ENCODE measurements around the gene AUP1. TPM values are rescaled to one million over a fixed set of nuclear protein-coding genes. Genes with fewer than 3 reads are reported as not detected.

AUP1 gene
- total RNA-seq, 1 donor from 2014 or later: 170 TPM

DNA sequence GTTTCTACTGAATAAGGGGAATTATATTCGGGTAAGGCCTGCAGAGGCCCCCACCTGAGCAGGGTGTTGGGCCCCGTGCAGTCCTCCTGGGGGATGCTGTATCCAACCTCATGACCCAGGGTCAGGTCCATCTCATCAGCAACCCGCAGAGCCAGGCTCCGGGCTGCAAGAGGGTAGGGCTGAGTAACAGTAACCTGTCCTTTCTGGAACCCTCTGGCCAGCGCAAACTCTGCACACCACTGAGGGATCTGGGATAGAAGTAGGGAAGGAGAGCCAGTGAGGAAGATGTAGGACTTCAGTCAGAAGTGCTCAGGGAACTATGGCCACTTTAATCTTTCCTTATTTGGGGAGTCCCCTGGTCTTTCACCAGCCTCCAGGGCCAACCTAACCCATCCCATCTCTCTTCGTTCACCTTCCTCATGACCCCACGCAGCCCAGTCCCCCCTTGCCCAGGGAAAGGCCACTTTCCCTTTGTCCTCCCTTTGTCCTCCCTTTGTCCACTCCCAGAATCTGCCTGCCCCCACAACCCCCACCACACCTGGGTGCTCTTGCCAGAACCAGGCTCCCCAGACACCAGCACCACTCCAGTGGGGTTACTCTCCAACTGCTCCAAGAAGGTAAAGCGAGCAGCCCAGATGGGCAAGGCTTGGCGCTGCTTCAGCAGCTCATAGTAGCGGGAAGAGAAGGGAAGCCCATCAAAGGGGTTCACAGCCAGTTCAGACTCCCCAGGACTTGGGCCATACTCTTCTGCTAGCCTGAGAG, 4.4 kb downstream of the AUP1 start:
- Mint-ChIP-seq H3K36me3 (ENCODE audit: low read depth) (peaks cover 39% of the 10 kb centered on the region), H3K27ac (no peak overlapping the region), H3K9me3 (no peaks in the 10 kb centered on the region), H3K27me3 (peaks cover 12% of the 10 kb centered on the region), H3K4me3 (no peak overlapping the region), H3K4me1 (peaks cover 22% of the 10 kb centered on the region)
- intact Hi-C loops (cut with micrococcal nuclease): no loop called here
- DNase-seq: no peak

DNA sequence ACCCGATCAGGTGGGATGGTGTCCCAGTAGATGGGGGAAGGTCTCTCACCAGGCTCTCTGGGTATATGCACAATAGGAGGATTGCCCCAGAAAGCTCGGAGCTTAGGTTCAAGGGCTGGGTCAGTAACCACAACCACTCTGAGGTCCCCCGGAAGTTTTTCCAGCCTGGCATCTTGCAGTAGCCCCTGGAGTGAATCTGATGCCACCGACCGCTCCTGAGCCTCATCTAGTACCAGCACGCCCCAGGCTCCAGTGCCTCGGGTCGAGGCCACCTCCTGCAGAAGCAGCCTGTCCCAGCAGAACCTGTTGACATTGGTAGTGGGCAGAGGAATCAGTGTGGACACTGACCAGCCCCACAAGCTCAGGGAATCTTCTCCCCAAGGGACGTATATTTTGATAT, 5.5 kb downstream of the AUP1 start:
- intact Hi-C loops (cut with micrococcal nuclease): no loop called here
- Mint-ChIP-seq H3K36me3 (ENCODE audit: low read depth) (peaks cover 37% of the 10 kb centered on the region), H3K27me3 (peaks cover 21% of the 10 kb centered on the region), H3K27ac (no peak overlapping the region), H3K4me1 (peaks cover 22% of the 10 kb centered on the region), H3K9me3 (no peaks in the 10 kb centered on the region), H3K4me3 (no peak overlapping the region)
- no peak for DNase-seq

DNA sequence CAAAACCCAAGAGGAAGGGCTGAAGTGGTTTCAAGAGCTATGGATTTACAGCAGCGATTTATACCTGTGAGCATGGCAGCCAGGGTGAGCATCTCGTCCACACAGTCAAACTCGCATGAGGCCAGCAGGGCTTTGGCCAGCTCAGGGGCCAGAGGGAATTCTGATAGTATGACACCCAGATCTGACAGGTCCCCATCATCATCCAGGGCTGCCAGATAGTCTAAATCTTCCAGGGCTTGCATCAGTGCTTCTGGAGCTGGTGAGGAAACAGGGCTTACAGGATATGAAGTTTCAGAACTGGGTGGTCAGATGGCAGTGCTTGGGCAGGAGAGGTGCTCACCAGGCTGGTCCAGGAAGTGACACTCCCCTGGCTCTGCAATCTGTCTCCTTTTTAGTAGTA, 7.0 kb downstream of the AUP1 start:
- Mint-ChIP-seq H3K4me3 (no peak overlapping the region), H3K36me3 (ENCODE audit: low read depth) (peaks cover 24% of the 10 kb centered on the region), H3K27ac (no peak overlapping the region), H3K4me1 (peaks cover 18% of the 10 kb centered on the region), H3K27me3 (peaks cover 36% of the 10 kb centered on the region), H3K9me3 (no peaks in the 10 kb centered on the region)
- DNase-seq: no peak
- intact Hi-C loops (cut with micrococcal nuclease): no loop called here

DNA sequence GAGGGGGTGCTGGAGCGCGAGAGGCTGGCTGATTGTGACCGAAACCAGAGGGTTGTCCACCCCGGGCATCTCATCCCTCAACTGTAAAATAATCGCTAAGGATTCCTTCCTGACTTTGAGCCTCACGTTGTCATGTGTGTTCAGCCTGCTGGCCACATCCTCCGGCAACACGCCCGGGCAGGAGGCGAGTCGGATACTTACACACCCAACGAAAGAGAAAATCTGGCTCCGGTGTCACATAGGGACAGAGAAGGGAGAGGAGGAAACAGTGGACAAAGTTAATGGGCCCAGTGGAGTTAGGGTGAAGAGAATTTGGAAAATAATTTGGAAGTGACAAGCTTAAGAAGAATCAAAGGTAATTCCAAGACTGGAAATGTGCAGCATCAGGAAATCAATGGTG, 12.9 kb downstream of the AUP1 start:
- peaks cover 77% of the 10 kb centered on the region for H3K27me3 Mint-ChIP-seq

DNA sequence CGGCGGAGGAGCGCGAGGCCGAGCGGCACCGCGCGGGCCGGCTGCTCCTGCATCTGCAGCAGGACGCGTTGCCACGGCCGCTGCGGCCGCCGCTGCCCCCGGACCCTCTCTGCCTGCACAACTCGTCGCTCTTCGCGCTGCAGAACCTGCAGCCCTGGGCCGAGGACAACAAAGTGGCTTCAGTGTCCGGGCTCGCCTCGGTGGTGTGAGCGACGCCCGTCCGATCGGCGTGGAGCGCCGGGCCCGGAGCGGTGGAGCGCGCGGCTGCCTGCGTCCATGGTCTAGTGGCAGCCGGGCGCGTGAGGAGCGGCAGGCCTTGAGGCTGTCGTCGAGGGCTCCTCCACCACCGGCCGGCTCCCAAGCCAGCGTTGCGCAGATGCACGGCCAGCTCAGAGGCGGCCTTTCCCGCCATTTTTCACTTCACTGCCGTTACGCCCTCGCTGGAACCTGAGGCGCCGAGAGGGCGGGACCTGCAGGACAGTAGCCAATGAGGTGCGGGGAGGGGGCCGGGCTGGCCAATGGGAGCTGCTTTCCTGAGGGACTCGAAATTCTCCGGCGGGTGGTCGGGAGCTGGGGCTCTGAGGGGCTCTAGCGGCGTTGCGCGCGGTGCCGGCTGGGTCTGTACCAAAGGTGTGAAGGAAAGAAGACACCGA, 13.4 kb downstream of the AUP1 start:
- H3K27ac Mint-ChIP-seq: no peak overlapping the region
- peaks cover 21% of the 10 kb centered on the region for H3K4me1 Mint-ChIP-seq
- H3K4me3 Mint-ChIP-seq: peak overlapping the region; percentile 79
- H3K9me3 Mint-ChIP-seq: peaks cover 7% of the 10 kb centered on the region
- peak; percentile 93 for DNase-seq
- intact Hi-C loops (cut with micrococcal nuclease): loop anchor here (1.0 kb wide), 1 partner anchor 17 kb away; the partner anchor contains the start of gene LBX2
- peaks cover 9% of the 10 kb centered on the region for H3K36me3 Mint-ChIP-seq (ENCODE audit: low read depth)
- H3K27me3 Mint-ChIP-seq: peaks cover 81% of the 10 kb centered on the region

More for the DNA sequence above, 12.9 kb downstream of the AUP1 start:
- Mint-ChIP-seq H3K36me3 (ENCODE audit: low read depth) (peaks cover 9% of the 10 kb centered on the region), H3K27ac (no peak overlapping the region), H3K4me3 (peak overlapping the region; percentile 79), H3K9me3 (peaks cover 7% of the 10 kb centered on the region), H3K4me1 (peaks cover 19% of the 10 kb centered on the region)
- DNase-seq: no peak
- intact Hi-C loops (cut with micrococcal nuclease): loop anchor here (1.0 kb wide), 1 partner anchor 13 kb away; the partner anchor contains the start of genes AUP1 and HTRA2

DNA sequence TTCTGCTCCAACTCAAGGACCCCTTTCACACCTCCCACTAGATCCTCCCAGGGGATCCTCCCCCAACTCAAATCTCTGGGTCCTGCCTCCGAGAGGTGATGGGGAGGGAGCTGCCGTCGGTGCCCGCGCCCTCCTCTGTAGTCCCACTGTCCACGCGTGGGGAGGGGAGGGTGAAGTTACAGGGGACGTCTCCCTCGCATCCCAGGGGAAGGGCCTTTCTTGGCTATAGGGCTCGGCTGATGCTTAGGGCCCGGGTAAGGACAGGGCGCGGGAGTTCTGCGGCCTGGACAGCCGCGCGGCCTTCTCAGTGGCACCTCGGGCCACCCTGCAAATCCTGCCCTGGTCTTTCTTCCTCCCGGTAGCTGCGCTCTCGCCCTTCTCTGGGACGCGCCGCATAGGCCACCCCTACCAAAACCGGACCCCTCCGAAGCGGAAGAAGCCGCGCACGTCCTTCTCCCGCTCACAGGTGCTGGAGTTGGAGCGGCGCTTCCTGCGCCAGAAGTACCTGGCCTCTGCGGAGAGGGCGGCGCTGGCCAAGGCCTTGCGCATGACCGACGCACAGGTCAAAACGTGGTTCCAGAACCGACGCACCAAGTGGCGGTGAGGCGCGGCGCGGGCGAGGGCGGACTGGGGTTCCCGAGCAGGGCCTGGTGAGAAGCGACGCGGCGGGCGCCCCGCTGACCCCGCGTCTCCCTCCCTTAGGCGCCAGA, 14.1 kb downstream of the AUP1 start:
- H3K27ac Mint-ChIP-seq: peak overlapping the region; percentile 72
- peak overlapping the region; percentile 81 for H3K4me3 Mint-ChIP-seq
- peak; percentile 68 for DNase-seq
- H3K36me3 Mint-ChIP-seq (ENCODE audit: low read depth): peaks cover 9% of the 10 kb centered on the region
- peaks cover 25% of the 10 kb centered on the region for H3K4me1 Mint-ChIP-seq
- peaks cover 7% of the 10 kb centered on the region for H3K9me3 Mint-ChIP-seq
- H3K27me3 Mint-ChIP-seq: peaks cover 80% of the 10 kb centered on the region
- intact Hi-C loops (cut with micrococcal nuclease): loop anchor here (1.0 kb wide), 1 partner anchor 16 kb away; the partner anchor contains the start of gene LBX2

DNA sequence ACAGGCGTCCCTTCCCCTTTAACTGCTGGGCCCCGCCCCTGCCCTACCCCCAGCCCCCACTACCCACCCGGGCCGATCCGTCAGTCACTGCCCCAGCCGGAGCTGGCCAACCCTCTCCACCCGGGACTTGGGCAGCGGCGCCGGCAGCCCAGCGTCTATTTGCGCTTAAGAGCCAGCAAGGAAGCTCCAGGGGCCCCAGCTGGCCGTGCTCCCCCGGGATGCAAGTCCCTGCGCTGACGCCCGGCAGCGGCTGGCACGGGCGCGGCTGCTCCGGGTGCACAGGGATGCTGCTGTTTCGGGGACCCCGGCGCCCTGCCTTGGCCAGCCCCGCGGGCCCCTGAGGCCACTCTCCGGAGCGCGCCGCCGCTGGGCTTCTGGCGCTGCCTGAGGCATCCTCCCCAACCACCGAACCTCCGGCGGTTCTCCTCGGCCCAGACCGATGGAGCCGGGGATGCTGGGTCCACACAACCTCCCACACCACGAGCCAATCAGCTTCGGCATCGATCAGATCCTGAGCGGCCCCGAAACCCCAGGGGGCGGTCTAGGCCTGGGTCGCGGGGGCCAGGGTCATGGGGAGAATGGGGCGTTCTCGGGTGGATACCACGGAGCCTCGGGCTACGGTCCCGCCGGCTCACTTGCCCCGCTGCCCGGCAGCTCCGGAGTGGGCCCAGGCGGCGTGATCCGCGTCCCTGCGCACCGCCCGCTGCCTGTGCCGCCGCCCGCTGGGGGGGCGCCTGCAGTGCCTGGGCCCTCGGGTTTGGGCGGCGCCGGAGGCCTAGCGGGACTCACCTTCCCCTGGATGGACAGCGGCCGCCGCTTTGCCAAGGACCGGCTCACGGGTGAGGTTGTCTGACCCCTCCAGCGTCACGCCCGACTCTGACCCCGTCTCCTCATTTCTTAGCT, 14.9 kb downstream of the AUP1 start, which contains the start of gene TLX2:
Gene TLX2 (plus strand): TSS at position 83 of the 903 bp plus-strand sequence. CDS start 357 bp downstream, at position 440.
- H3K27me3 Mint-ChIP-seq: peaks cover 77% of the 10 kb centered on the region
- H3K9me3 Mint-ChIP-seq: peaks cover 7% of the 10 kb centered on the region
- H3K36me3 Mint-ChIP-seq (ENCODE audit: low read depth): peaks cover 9% of the 10 kb centered on the region
- DNase-seq: peak; percentile 70
- intact Hi-C loops (cut with micrococcal nuclease): loop anchor here (1.0 kb wide), 2 partner anchors 11 to 15 kb away; partner anchors contain the start of gene LBX2
- peak within 1 kb of the TSS; percentile 81 for H3K4me3 Mint-ChIP-seq
- peaks cover 29% of the 10 kb centered on the region for H3K4me1 Mint-ChIP-seq
- H3K27ac Mint-ChIP-seq: peak within 1 kb of the TSS; percentile 72

DNA sequence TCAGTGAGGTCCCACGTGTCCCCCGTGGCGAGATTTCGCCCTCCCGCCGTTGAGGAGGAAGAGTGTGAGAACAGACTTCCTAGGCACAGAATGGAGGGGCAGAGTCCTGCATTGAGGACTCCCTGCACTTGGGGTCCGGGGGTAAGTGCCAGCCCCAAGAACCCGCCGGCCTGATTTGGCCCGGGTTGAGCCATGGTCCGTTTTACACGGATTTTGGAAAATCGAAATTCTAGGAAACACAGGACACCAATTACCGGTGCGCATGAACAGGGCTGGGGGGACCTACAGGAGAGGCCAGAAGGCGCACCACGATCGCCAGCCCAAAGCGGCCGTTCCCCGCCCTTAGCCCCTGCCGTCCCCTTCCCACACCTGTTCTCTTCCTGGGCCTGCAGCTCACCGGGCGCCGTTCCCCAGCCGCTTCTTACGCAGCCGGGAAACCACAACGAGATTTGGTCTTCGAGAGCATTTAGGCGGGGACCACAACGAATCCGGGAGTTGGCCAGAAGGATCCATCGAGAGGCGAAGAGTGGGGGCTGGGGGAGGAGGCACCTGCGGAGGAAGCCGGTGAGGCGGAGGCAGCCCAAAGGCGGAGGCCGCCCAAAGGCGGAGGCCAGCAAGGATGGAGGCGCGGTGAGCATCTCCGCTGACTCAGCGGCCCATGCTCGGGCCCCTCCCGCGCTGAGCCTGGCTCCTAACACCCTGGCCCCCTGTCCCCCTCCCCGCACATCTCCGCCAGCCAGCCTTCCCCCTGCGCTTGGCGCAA, 15.7 kb downstream of the AUP1 start:
- Mint-ChIP-seq H3K27ac (no peak overlapping the region), H3K36me3 (ENCODE audit: low read depth) (peaks cover 9% of the 10 kb centered on the region), H3K27me3 (peaks cover 73% of the 10 kb centered on the region), H3K4me3 (peak overlapping the region; percentile 67), H3K9me3 (peaks cover 7% of the 10 kb centered on the region), H3K4me1 (peaks cover 30% of the 10 kb centered on the region)
- DNase-seq: peak; percentile 79
- intact Hi-C loops (cut with micrococcal nuclease): loop anchor here (1.0 kb wide), 1 partner anchor 10 kb away; no protein-coding TSS in a partner anchor

DNA sequence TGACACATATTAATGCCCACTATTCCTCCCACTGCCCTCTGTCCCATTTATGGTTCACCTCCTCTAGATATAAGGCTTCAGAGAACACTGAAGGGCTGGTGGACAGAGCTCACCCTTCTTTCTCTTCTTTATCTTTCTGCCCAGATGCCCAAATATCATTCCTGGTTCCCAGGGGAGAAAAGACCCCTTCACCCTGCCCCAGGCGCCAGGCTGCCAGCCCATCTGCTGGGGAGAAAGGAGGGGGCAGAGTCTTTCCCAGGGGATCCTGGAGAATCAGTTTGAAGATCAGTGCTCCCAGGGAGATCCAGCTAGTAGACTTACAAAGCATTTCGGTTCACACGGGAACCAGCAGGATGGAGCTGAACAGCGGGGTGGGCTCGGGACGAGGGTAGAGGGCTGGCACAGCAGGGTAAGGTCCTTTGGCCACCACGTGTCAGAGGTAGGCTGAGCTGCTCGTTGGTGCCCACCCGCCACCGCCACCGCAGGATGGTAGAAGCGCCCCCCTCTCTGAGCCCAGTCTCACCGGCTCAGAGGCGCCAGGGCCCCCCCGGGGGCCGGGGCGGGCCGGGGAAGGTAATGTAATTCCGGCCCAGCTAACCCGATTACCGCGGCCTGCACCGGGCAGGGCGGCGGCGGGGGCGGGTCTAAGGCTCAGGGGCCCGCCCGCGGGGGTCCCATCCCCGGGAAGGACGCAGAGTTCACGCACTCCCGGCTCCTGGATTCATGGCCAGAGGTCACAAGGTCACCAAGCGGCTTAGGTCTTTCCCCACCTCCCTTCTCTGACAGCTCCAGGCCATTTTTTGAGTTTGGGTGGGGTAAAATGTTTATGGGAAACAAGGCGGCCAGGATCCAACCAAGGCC, 16.5 kb downstream of the AUP1 start:
- Mint-ChIP-seq H3K36me3 (ENCODE audit: low read depth) (peaks cover 9% of the 10 kb centered on the region), H3K4me1 (peaks cover 37% of the 10 kb centered on the region), H3K9me3 (peaks cover 7% of the 10 kb centered on the region), H3K4me3 (peak overlapping the region; percentile 67), H3K27me3 (peaks cover 65% of the 10 kb centered on the region), H3K27ac (no peak overlapping the region)
- intact Hi-C loops (cut with micrococcal nuclease): no loop called here
- DNase-seq: no peak

DNA sequence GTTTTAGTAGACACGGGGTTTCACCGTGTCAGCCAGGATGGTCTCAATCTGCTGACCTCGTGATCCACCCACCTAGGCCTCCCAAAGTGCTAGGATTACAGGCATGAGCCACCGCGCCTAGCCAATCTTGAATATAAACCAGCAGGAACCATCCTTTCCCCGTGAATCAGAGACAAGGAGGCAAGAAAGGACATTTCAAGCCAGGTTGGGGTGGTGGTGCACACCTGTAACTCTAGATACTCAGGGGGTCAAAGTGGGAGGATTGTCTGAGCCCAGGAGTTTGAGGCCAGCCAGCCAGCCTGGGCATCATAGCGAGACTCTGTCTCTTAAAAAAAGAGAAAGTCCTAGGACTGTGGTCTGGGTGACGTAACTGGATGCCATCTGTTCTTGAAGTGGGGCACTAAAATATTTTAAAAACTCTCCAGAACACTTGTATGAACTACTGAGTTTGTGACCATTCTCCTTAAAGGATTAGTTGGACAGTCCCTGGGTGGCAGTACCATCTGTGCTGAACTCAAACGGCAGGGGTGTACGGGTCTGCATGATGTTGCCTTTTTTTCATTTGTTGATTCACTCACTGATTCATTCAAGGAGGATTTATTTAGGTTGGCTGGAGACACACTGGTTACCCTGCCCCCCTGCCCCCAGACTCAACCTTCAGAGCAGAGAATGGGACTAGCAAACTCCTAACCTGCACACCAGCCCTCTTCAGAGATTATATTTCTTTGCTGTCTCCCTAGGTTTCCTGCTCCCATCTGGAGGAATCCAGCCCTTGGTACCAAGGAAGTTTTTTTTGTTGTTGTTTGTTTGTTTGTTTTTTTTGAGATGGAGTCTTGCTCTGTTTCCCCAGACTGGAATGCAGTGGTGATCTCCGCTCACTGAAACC, 18.2 kb downstream of the AUP1 start:
- Mint-ChIP-seq H3K4me3 (no peak overlapping the region), H3K27ac (no peak overlapping the region), H3K4me1 (peaks cover 40% of the 10 kb centered on the region), H3K9me3 (peaks cover under 1% of the 10 kb centered on the region), H3K36me3 (ENCODE audit: low read depth) (peaks cover 11% of the 10 kb centered on the region), H3K27me3 (peaks cover 50% of the 10 kb centered on the region)
- no peak for DNase-seq
- intact Hi-C loops (cut with micrococcal nuclease): no loop called here

DNA sequence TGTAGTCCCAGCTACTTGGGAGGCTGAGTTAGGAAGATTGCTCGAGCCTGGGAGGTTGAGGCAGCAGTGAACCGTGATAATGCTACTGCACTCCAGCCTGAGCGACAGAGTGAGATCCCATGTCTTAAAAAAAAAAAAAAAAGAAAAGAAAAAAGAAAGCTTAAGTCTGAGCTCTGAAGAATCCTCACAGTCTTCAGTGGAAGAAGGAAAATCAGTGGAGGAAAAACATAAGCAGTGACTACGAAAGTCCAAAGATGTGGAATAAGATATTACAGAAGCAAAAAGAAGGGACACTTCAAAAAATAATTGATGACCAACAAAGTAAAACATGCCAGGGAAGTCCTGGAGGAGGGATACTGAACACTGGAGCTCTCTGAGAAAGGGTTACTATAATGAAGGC, 19.2 kb downstream of the AUP1 start:
- H3K27ac Mint-ChIP-seq: no peak overlapping the region
- H3K4me1 Mint-ChIP-seq: peaks cover 46% of the 10 kb centered on the region
- peaks cover 17% of the 10 kb centered on the region for H3K36me3 Mint-ChIP-seq (ENCODE audit: low read depth)
- intact Hi-C loops (cut with micrococcal nuclease): no loop called here
- no peak for DNase-seq
- peaks cover 43% of the 10 kb centered on the region for H3K27me3 Mint-ChIP-seq
- H3K9me3 Mint-ChIP-seq: no peaks in the 10 kb centered on the region
- H3K4me3 Mint-ChIP-seq: no peak overlapping the region
